T-helper 1 cell treated with Interleukin-12 subunit alpha and Interleukin-12 subunit beta and Interleukin-4 antibody, amounts not matched to agents 30 ng/mL and 1 ng/mL, for 36 hours (primary cell): ENCODE measurements around the gene CGNL1. TPM values are rescaled to one million over a fixed set of nuclear protein-coding genes. Genes with fewer than 3 reads are reported as not detected.

ENCODE experiments used
- intact Hi-C: fragments of 100-400 bp; cut with micrococcal nuclease; formaldehyde crosslinking; loops from one replicate; pipeline ENCODE4 v1.15.1; 2024
- total RNA-seq: library from RNA; stranded (reverse); gene quantifications from 2 replicates; pipeline ENCODE4 v1.2.3, GENCODE V29; 2022

Gene CGNL1
- total RNA-seq, 1 donor from 2014 or later, result not detected

DNA sequence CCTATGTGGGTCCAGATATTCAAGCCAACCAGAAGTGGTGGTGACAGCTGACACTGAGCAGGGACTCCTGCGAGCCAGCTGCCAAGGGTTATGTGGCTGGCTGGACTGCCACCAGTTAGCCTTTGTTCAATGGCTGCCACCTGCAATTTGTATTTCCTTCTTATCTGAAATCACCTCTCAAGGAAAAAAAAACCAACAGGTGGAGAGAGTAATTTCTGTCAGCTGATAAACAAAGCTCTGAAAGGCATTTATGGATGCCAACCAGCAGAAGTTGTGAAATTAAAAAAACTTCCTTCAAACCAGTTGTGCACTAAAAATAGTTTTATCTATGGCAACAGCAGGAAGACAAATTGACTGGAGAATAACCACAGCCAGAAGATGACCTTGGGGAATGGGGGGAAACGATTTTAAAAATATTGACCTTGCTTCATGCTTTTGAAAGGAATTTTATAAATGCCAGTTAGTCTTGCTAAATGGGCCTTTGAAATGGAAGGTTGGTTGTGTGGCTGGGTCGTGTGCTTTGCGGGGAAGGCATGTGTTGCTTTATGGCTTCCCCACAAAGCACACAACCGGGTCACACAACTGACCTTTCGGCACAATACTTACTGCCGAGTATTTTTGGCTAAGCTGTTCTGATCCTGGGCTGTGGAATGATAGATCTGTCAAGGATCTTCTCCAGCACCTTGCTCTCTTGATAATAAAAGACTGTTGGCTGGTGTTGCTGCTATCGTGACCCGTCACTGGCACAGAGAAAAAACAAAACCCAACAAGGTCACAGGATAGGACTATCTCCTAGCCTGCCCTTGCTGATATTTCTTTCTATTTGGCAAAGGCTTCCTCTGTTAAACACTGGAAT lies 218.9 kb downstream of the CGNL1 start:
- intact Hi-C loops, result no loop called here

DNA sequence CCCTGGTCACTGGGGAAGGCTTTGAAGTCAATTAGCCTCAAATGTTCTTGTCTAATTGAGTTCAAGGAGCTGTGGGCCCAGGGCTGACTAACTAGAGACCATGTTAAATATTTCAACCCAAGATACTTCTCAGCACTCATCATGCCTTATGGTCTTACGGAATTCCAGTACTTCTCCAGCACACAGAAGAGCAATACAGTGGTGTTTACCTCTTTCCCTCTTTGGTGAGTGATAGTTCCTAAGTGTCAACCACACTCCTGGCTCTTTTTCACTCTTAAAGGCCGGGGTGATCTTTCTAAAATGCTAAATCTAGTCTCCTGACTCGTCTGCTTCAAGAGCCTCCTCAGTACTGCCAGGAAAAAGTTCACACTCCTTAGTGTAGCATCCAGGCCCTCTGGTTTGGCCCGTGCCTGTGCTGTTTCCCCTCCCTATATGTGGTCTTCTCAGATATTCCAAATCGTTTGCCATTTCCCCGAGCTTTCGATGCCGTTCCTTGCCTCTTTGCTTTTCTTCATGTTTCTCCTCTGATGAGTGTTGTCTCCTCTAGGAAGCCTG lies 220.1 kb downstream of the CGNL1 start:
- intact Hi-C loops, result no loop called here

DNA sequence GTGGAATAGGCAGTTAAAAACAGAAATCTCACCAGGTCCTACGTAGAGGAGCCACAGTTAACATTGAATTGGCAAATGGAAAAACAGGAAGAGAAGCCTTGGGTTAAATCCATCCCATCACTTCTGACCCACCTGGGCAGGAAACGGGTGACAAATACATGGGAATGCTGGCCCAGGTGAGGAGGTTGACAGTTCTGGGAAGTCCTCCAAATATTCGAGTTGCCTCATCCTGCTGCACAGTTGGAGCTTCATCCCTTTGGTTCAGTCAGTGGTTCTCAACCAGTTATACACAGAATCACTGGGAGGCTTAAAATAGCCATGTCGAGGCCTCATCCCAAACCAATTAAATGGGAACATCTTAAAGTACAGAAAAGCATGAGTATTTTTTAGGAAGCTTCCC lies 220.7 kb downstream of the CGNL1 start:
- intact Hi-C loops, result no loop called here

DNA sequence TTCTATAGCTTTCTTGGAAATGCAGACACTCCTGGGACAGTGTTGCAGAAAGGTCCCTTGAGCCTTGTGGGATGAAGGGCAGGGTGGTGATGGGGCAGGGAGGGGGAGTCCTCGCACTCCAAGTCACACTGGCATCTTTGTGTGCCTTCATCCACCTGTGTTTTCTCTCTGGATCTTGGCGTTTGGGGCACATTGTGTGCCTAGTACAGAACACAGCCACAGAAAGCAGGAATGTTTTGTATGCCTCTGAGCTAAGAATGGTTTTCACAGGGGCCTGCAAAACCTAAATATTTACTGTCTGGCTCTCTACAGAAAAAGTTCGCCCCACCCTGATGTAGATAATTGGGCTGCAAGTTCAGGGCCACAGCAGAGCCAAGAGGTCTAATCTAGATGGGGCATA lies 221.1 kb downstream of the CGNL1 start:
- intact Hi-C loops, result no loop called here

DNA sequence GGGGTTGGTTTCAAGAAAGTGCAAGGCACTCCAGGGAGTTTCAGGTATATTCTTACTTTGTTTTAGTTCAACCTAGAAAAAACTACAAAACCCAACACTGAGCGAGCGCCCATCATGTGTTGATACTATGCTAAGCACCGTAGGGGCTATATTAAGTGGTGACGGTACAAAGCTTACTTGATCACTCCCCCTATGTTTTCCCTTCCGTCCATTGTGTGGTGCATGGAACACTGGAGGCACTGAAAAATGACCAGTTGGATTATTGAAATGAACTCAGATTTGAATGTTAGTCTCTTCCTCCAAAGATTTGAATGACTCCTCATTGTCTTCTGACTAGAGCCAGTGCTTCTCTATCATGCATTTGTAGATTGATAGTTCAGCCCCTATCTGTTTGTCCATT lies 222.0 kb downstream of the CGNL1 start:
- intact Hi-C loops, result no loop called here

DNA sequence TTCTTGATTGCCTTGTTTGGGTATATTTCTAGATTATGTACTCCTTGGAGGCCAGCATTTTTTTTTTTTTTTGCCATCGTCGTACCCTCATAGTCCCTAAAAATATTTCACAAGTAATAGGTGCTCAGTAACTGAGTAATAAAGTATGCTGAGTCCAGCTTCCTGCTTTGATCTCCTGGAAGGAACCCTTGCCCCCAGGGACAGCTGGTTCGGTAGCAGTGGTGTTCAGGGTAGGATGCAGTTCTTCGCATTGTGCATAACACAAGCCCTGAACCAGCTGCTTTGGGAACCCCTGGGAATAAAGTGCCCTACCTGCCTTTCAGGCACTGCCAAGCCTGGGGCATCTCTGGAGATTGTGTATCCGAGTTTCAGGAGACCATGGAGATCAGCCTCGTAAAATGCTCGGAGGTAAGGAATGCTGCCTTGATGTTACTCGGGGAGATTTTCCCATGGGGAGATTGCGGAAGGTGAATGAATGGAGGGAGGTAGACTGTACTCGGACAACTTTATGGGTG lies 223.0 kb downstream of the CGNL1 start:
- intact Hi-C loops, result no loop called here

DNA sequence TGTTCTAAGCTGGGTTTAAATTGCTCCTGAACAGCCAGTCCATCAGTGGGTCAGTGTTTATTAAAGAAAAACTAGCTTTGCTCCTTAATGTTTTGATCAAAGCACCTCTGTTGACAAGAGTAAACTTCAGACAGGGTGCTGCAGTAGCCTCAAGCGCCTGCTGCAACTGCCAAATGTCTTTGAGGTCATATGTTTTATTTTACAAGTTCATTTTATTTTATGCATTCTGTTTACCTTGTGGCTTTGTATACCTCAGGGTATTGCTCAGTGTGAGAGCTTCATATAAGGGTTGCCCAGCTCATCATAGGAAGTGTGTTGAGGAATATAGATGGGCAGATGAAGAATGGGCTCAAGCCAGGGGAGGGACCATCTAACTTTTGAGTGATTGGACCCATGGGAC lies 223.9 kb downstream of the CGNL1 start:
- intact Hi-C loops, result no loop called here

Other genes starting within 250 kb of the CGNL1 start
- not detected in 2 replicates for gene MYZAP, start 215.4 kb downstream of the CGNL1 start, total RNA-seq